Parathyroid adenoma (tissue), 2 donors: ENCODE data around the gene GPSM1.
A peak's percentile ranks its signal among the peaks of the same experiment; 100 is the strongest.

ENCODE experiments used
- H2AFZ ChIP-seq: fragments of 300-600 bp; sonication (generic); one replicate; pipeline ENCODE4 v1.7.0; 2017; ENCODE audit warnings: antibody characterized with exemption, mild to moderate bottlenecking
- H3K27ac ChIP-seq: fragments of 300-600 bp; sonication (generic); one replicate; pipeline ENCODE4 v1.7.0; 2017
- H3K27me3 ChIP-seq: fragments of 300-600 bp; sonication (generic); one replicate; pipeline ENCODE4 v1.7.0; 2017; ENCODE audit warnings: low read length; ENCODE audit not compliant: control insufficient read depth, insufficient read depth
- H3K36me3 ChIP-seq: fragments of 300-600 bp; sonication (generic); one replicate; pipeline ENCODE4 v1.7.0; 2017; ENCODE audit warnings: low read length; ENCODE audit not compliant: control insufficient read depth, insufficient read depth
- H3K4me1 ChIP-seq: fragments of 300-600 bp; sonication (generic); one replicate; pipeline ENCODE4 v1.7.0; 2017; ENCODE audit warnings: control low read depth
- H3K4me2 ChIP-seq: fragments of 300-600 bp; sonication (generic); one replicate; pipeline ENCODE4 v1.7.0; 2017; ENCODE audit warnings: low read length
- H3K4me3 ChIP-seq: fragments of 300-600 bp; sonication (generic); one replicate; pipeline ENCODE4 v1.7.0; 2017; ENCODE audit warnings: low read depth, low read length
- H3K79me2 ChIP-seq: fragments of 300-600 bp; sonication (generic); one replicate; pipeline ENCODE4 v1.7.0; 2017; ENCODE audit warnings: control low read depth
- H3K9ac ChIP-seq: fragments of 300-600 bp; sonication (generic); one replicate; pipeline ENCODE4 v1.7.0; 2017; ENCODE audit warnings: mild to moderate bottlenecking
- H3K9me3 ChIP-seq: fragments of 300-600 bp; sonication (generic); one replicate; pipeline ENCODE4 v1.7.0; 2017; ENCODE audit warnings: low read length; ENCODE audit not compliant: control insufficient read depth
- CTCF ChIP-seq: fragments of 300-600 bp; sonication (generic); IDR thresholded peaks from one replicate; pipeline ENCODE4 v1.7.0; 2017; ENCODE audit warnings: antibody characterized with exemption, mild to moderate bottlenecking
- donor health status: primary hyperparathyroidism.

The GPSM1 gene

GRCh38 chr9:136280535-136281315, 46.6 kb upstream of the GPSM1 start:
- Histone ChIP-seq H3K27me3 (no peaks in the 10 kb centered on the region), H3K9ac (no peak overlapping the region), H2AFZ (no peak overlapping the region), H3K27ac (no peak overlapping the region), H3K4me1 (peaks cover 6% of the 10 kb centered on the region), H3K9me3 (no peaks in the 10 kb centered on the region), H3K36me3 (no peaks in the 10 kb centered on the region), H3K4me3 (no peak overlapping the region), H3K4me2 (no peak overlapping the region), H3K79me2 (no peaks in the 10 kb centered on the region)
- TF ChIP-seq CTCF, result no peak

- Histone ChIP-seq H3K4me2 (peak overlapping the region; percentile 67), H3K4me1 (peaks cover 6% of the 10 kb centered on the region), H3K9ac (no peak overlapping the region), H3K4me3 (peak overlapping the region; percentile 35), H2AFZ (no peak overlapping the region), H3K79me2 (no peaks in the 10 kb centered on the region), H3K36me3 (no peaks in the 10 kb centered on the region), H3K27me3 (no peaks in the 10 kb centered on the region), H3K9me3 (no peaks in the 10 kb centered on the region), H3K27ac (no peak overlapping the region)
- TF ChIP-seq CTCF, result no peak
Observed at GRCh38 chr9:136281421-136282271, 45.7 kb upstream of the GPSM1 start.

GRCh38 chr9:136282272-136282861, 45.0 kb upstream of the GPSM1 start:
- Histone ChIP-seq H3K36me3 (no peaks in the 10 kb centered on the region), H3K79me2 (no peaks in the 10 kb centered on the region), H3K4me3 (peak overlapping the region; percentile 35), H3K27me3 (no peaks in the 10 kb centered on the region), H3K4me1 (peaks cover 6% of the 10 kb centered on the region), H3K27ac (no peak overlapping the region), H3K9me3 (no peaks in the 10 kb centered on the region), H3K9ac (no peak overlapping the region), H3K4me2 (peak overlapping the region; percentile 67), H2AFZ (no peak overlapping the region)
- no peak for TF ChIP-seq CTCF

- peak overlapping the region; percentile 56 for H3K4me2 ChIP-seq
- H2AFZ ChIP-seq, result peak overlapping the region; percentile 64
- no peaks in the 10 kb centered on the region for H3K9me3 ChIP-seq
- no peaks in the 10 kb centered on the region for H3K36me3 ChIP-seq
- H3K9ac ChIP-seq, result no peak overlapping the region
- H3K79me2 ChIP-seq, result no peaks in the 10 kb centered on the region
- H3K27me3 ChIP-seq, result no peaks in the 10 kb centered on the region
- no peak overlapping the region for H3K27ac ChIP-seq
- H3K4me3 ChIP-seq, result peak overlapping the region; percentile 48
- peaks cover 6% of the 10 kb centered on the region for H3K4me1 ChIP-seq
- peak; percentile 79 for TF ChIP-seq CTCF
Observed at GRCh38 chr9:136283291-136284235, 43.8 kb upstream of the GPSM1 start.
